Caco-2 (cell line): Measurements from ENCODE around the gene TLE7. TPM values are rescaled to one million over a fixed set of nuclear protein-coding genes. Genes with fewer than 3 reads are reported as not detected.

Experiments used
- BruUV-seq: library from RNA; stranded (reverse); fragments of 400-500 nt; replicated peaks from 2 replicates; lab custom pipeline; 2021; lab: Mats Ljungman, UMichigan
- CTCF ChIA-PET: fragments of 300-600 bp; sonication (Branson Sonifier 250); formaldehyde crosslinking; loops from one replicate; lab custom pipeline; 2022; ENCODE audit warnings: antibody characterized with exemption; lab: Charles Lee
- POLR2A ChIA-PET: fragments of 300-600 bp; sonication (Branson Sonifier 250); formaldehyde crosslinking; loops from one replicate; lab custom pipeline; 2022; ENCODE audit warnings: antibody characterized with exemption; lab: Charles Lee
- DNase-seq, 2 experiments: peaks; one replicate each; pipeline versions ENCODE4 v3.0.0 to v3.0.0-alpha.2; 2020 to 2022
- H3K27me3 ChIP-seq: replicated peaks from 2 replicates; pipeline ENCODE4 v1.6.0; 2011; ENCODE audit warnings: low read length; ENCODE audit not compliant: control insufficient read depth, insufficient read depth
- H3K36me3 ChIP-seq: 2 replicates; pipeline ENCODE4 v1.5.1; 2011; ENCODE audit warnings: low read length; ENCODE audit not compliant: control insufficient read depth, insufficient read depth
- H3K4me1 ChIP-seq: fragments of 250-450 bp; sonication (Bioruptor Pico); 2 replicates; pipeline ENCODE4 v1.5.1; 2020; ENCODE audit warnings: mild to moderate bottlenecking
- H3K4me3 ChIP-seq: 2 replicates; pipeline ENCODE4 v1.5.1; 2011; ENCODE audit warnings: low read depth, mild to moderate bottlenecking, control low read depth, low read length
- H3K9me3 ChIP-seq: fragments of 250-450 bp; sonication (Bioruptor Pico); 2 replicates; pipeline ENCODE4 v1.5.1; 2020; ENCODE audit warnings: mild to moderate bottlenecking, moderate library complexity
- H3K27ac Mint-ChIP-seq: one replicate; pipeline ENCODE4 v1.8.0; 2022; ENCODE audit warnings: mixed read lengths; ENCODE audit not compliant: unreplicated experiment
- H3K27me3 Mint-ChIP-seq: one replicate; pipeline ENCODE4 v1.8.0; 2022; ENCODE audit warnings: mixed read lengths; ENCODE audit not compliant: insufficient read depth, unreplicated experiment
- H3K36me3 Mint-ChIP-seq: one replicate; pipeline ENCODE4 v1.8.0; 2022; ENCODE audit warnings: mild to moderate bottlenecking, mixed read lengths; ENCODE audit not compliant: insufficient read depth, unreplicated experiment
- H3K4me1 Mint-ChIP-seq: one replicate; pipeline ENCODE4 v1.8.0; 2022; ENCODE audit warnings: low read depth, mixed read lengths; ENCODE audit not compliant: unreplicated experiment
- H3K4me3 Mint-ChIP-seq: one replicate; pipeline ENCODE4 v1.8.0; 2022; ENCODE audit warnings: mild to moderate bottlenecking, moderate library complexity, mixed read lengths; ENCODE audit not compliant: unreplicated experiment
- H3K9me3 Mint-ChIP-seq: one replicate; pipeline ENCODE4 v1.8.0; 2022; ENCODE audit warnings: mixed read lengths; ENCODE audit not compliant: unreplicated experiment
- CTCF ChIP-seq, 2 experiments: fragments of 200-600 bp in 1 of 2; IDR thresholded peaks; 1 replicate in 1 of 2; 2 replicates in 1 of 2; pipeline versions ENCODE4 v1.5.1 to v1.8.0; 2011 to 2022; ENCODE audit warnings: antibody characterized with exemption in 1 of 2, control low read depth in 1 of 2, inconsistent platforms in 1 of 2, low read depth in 1 of 2, low read length in 1 of 2, mild to moderate bottlenecking in 1 of 2, moderate library complexity in 1 of 2; ENCODE audit not compliant: insufficient read depth in 1 of 2, severe bottlenecking in 1 of 2, unreplicated experiment in 1 of 2
- intact Hi-C: fragments of 100-400 bp; cut with micrococcal nuclease; formaldehyde crosslinking; loops from one replicate; pipeline ENCODE4 v1.10.0; 2022; ENCODE audit not compliant: unreplicated experiment
- total RNA-seq: library from RNA; stranded (reverse); gene quantifications from 2 replicates; pipeline ENCODE4 v1.2.3, GENCODE V29; 2022

Gene TLE7
- total RNA-seq, 1 experiment from 2014 or later, result not detected

DNA sequence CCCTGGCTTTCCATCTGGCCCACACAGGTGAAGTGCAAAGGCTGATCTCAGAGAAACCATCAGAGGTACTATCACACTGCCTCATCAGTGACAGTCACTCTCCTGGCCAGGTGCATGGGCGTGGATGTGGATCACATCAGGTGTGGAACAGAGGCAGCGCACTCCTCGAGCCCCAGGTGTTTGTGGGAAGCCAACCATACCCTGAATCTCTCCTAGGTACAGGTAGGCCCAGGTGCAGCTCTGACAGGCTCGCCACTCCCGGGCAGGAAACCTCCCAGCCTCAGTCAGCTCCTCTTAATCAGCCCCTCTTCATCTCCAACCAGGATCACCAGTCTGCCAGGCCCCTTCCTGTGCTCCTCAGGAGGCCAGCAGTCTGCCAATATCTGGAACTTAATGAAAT is 31.7 kb downstream of the TLE7 start:
- ChIA-PET POLR2A (no interaction called here), CTCF (interaction anchor here (4.6 kb wide), 1 partner anchor 89 kb away, joined by 46 read pairs; no protein-coding TSS in a partner anchor)
- Histone ChIP-seq H3K9me3 (peaks cover 4% of the 10 kb centered on the region; the same call in 1 of the 2 replicates), H3K27me3 (no peaks in the 10 kb centered on the region; the same call in 1 of the 2 replicates), H3K36me3 (no peaks in the 10 kb centered on the region), H3K4me3 (no peak overlapping the region), H3K4me1 (peaks cover 9% of the 10 kb centered on the region; the same call in 1 of the 2 replicates)
- Mint-ChIP-seq H3K36me3 (no peaks in the 10 kb centered on the region), H3K4me1 (no peaks in the 10 kb centered on the region), H3K9me3 (no peaks in the 10 kb centered on the region), H3K4me3 (no peak overlapping the region), H3K27ac (no peak overlapping the region), H3K27me3 (peaks cover 24% of the 10 kb centered on the region)
- no peak for DNase-seq
- intact Hi-C loops, result no loop called here
- no TSS peak for BruUV-seq
- no peak for TF ChIP-seq CTCF (IDR thresholded peaks at IDR 0.05; ENCODE audit: insufficient read depth in 1 of 2, low read depth in 1 of 2, low read length in 1 of 2, severe bottlenecking in 1 of 2, unreplicated experiment in 1 of 2)

DNA sequence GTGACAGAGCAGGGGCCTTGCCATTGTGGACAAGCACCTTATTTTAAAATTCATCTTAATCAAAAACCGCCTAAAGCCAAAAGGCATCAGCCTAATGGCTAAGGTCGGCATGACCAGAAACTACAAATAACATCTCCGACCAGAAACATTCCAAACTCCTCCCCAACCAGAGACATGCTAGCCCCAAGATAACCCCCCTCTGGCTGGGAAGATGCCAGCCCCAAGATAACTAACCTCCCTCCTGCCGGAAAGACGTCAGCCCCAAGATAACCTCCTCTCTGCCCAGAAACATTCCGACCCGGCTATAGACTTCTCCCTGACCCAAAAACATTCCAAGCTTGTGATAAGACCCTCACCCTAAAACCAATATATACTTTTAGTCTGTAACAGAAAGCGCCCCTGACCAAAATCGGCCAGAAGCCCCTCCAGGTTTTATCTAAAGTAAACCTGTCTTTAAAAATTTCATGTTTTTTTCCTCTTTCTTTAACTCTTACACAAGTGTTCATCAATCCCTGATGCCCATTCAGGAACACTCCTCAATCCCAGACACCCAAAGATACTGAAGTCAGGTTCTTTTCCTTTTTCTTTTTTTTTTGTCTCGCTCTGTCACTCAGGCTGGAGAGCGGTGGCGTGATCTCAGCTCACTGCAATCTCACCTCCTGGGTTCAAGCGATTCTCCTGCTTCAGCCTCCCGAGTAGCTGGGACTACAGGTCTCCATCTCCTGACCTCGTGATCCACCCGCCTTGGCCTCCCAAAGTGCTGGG is 32.7 kb downstream of the TLE7 start:
- H3K36me3 Mint-ChIP-seq, result no peaks in the 10 kb centered on the region
- Histone ChIP-seq H3K4me1 (peaks cover 9% of the 10 kb centered on the region; the same call in 1 of the 2 replicates), H3K4me3 (no peak overlapping the region), H3K36me3 (no peaks in the 10 kb centered on the region), H3K27me3 (no peaks in the 10 kb centered on the region; the same call in 1 of the 2 replicates), H3K9me3 (peaks cover 11% of the 10 kb centered on the region)
- no peaks in the 10 kb centered on the region for H3K9me3 Mint-ChIP-seq
- no TSS peak for BruUV-seq
- ChIA-PET POLR2A (no interaction called here), CTCF (no interaction called here)
- H3K27ac Mint-ChIP-seq, result no peak overlapping the region
- intact Hi-C loops, result no loop called here
- H3K4me1 Mint-ChIP-seq, result no peaks in the 10 kb centered on the region
- no peak overlapping the region for H3K4me3 Mint-ChIP-seq
- peaks cover 24% of the 10 kb centered on the region for H3K27me3 Mint-ChIP-seq
- DNase-seq, result no peak
- no peak for TF ChIP-seq CTCF (IDR thresholded peaks at IDR 0.05; ENCODE audit: insufficient read depth in 1 of 2, low read depth in 1 of 2, low read length in 1 of 2, severe bottlenecking in 1 of 2, unreplicated experiment in 1 of 2)

- H3K4me3 ChIP-seq, result no peak overlapping the region
- no peak overlapping the region for H3K4me3 Mint-ChIP-seq
- no peak for DNase-seq
- H3K27ac Mint-ChIP-seq, result no peak overlapping the region
- H3K4me1 ChIP-seq, result peaks cover 9% of the 10 kb centered on the region; the same call in 1 of the 2 replicates
- H3K4me1 Mint-ChIP-seq, result no peaks in the 10 kb centered on the region
- H3K9me3 ChIP-seq, result peaks cover 11% of the 10 kb centered on the region
- no peaks in the 10 kb centered on the region for H3K36me3 Mint-ChIP-seq
- ChIA-PET POLR2A (no interaction called here), CTCF (no interaction called here)
- intact Hi-C loops, result no loop called here
- no peak for TF ChIP-seq CTCF (IDR thresholded peaks at IDR 0.05; ENCODE audit: insufficient read depth in 1 of 2, low read depth in 1 of 2, low read length in 1 of 2, severe bottlenecking in 1 of 2, unreplicated experiment in 1 of 2)
- no peaks in the 10 kb centered on the region for H3K36me3 ChIP-seq
- no peaks in the 10 kb centered on the region for H3K9me3 Mint-ChIP-seq
- peaks cover 24% of the 10 kb centered on the region for H3K27me3 Mint-ChIP-seq
- H3K27me3 ChIP-seq, result no peaks in the 10 kb centered on the region
- no TSS peak for BruUV-seq
Observed at GRCh38 chr16:71408536-71408935, 33.3 kb downstream of the TLE7 start.
